Forelimb muscle (tissue), 1 donor: ENCODE measurements around the gene UGT2B7. TPM values are rescaled to one million over a fixed set of nuclear protein-coding genes. Genes with fewer than 3 reads are reported as not detected.

Experiments
- DNase-seq: peaks from one replicate; pipeline ENCODE4 v3.0.0-alpha.2; 2013; ENCODE audit warnings: low read depth
- polyA plus RNA-seq: library from polyadenylated mRNA; unstranded; fragments of 120-200 nt; gene quantifications from one replicate; pipeline ENCODE4 v1.2.1, GENCODE V29; 2013; ENCODE audit not compliant: insufficient read length

Gene UGT2B7
- polyA plus RNA-seq, 1 donor, result 0.19 TPM

DNA sequence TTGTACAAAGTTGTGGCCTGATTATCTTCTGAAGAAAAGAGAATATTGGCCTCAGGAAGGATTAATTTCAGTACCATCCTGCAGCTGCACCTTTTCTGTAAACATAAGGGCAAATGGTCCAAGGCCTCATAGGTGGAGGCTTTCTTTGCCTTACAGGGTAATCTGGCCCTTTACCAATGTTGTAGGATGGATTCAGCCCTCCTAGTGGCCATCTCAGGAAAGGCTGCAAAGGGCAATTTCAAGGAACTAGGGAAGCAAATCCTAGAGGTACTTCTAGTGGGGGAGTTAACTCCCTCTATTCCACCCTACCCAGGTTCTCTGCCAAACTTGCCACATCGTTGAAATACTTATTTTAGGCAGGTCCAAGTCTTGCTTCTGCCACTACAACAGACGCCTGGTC lies 60.6 kb downstream of the UGT2B7 start:
- no peak for DNase-seq

Other genes with a start within 250 kb of the UGT2B7 start
- not detected for gene UGT2A3, start 144.7 kb upstream of the UGT2B7 start, polyA plus RNA-seq
- gene UGT2B11, start 118.3 kb downstream of the UGT2B7 start, polyA plus RNA-seq, result not detected
- gene UGT2B28, start 184.0 kb downstream of the UGT2B7 start, polyA plus RNA-seq, result not detected